Skin of body (tissue), 3 donors: Measurements from ENCODE around the gene MACROH2A1. TPM values are rescaled to one million over a fixed set of nuclear protein-coding genes. Genes with fewer than 3 reads are reported as not detected.

Source experiments
- DNase-seq: peaks from one replicate; lab custom pipeline; 2025; lab: John Stamatoyannopoulos, UW
- small RNA-seq: library from RNA; depleted of rRNA; stranded (forward); fragments of <200 nt; gene quantifications from one replicate; pipeline ENCODE3, GENCODE V24; 2014; ENCODE audit warnings: low replicate concordance
- total RNA-seq: library from RNA; depleted of rRNA; stranded (reverse); fragments of >200 nt; gene quantifications from one replicate; pipeline ENCODE4 v1.2.3, GENCODE V29; 2014

The MACROH2A1 gene
- total RNA-seq, 1 donor from 2014 or later, result 127 TPM

DNA sequence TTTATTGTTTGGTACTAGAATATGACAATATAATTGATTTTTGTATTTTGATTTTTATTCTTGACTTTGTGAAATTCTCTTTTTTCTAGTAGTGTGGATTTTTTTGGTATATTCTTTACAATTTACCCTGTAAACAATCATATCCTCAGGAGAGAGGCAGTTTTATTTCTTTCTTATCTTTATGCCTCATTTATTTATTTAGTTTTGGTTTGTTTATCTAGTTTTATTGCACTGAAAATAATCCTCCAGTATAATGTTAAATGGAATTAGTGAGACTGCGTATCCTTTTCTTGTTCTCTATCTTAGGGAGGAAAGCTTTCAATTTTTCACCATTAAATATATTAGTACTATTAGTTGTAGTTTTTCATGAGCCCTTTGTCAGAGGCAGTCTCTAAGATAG, 109.4 kb downstream of the MACROH2A1 start:
- no peak for DNase-seq

DNA sequence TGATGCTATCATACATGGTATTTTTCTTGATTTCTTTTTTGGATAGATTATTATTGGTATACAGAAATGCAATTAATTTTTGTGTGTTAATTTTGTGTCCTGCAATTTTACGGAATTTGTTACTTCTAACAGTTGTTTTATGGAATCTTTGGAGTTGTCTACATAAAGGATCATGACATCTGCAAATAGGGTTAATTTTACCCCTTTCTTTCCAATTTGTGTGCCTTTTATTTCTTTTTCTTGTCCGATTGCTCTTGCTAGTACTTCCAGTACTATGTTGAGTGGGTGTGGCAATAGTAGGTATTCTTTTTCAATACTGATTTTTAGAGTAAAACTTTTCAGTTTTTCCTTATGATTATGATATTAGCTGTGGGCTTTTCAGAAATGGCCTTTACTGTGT, 111.5 kb downstream of the MACROH2A1 start:
- DNase-seq, result no peak

Small RNAs within 50 kb of the gene (small RNA-seq; reads per million reads assigned to genes)
- not detected for gene DCANP1

Other genes starting within 250 kb of the MACROH2A1 start
- gene DCANP1, start 48.1 kb upstream of the MACROH2A1 start, total RNA-seq, result not detected
- gene TIFAB, start 53.1 kb upstream of the MACROH2A1 start, total RNA-seq, result 0.20 TPM
- not detected for gene NEUROG1, start 136.7 kb upstream of the MACROH2A1 start, total RNA-seq
- 288 TPM for gene CXCL14, start 179.8 kb upstream of the MACROH2A1 start, total RNA-seq